GM19372 (cell line): ENCODE measurements around the gene PRKCZ.

Experiments used
- ATAC-seq: cut with Tn5 transposase; IDR thresholded peaks from one replicate; pipeline ENCODE4 v1.9.1; 2021; ENCODE audit warnings: mild to moderate bottlenecking, low read depth, moderate library complexity; ENCODE audit not compliant: unreplicated experiment

PRKCZ gene

GRCh38 chr1:2233468-2233867, 183.3 kb downstream of the PRKCZ start:
- no peak for ATAC-seq

GRCh38 chr1:2233997-2234761, 184.0 kb downstream of the PRKCZ start:
- ATAC-seq: no peak

- ATAC-seq: no peak
Measured at GRCh38 chr1:2234762-2235113, 184.5 kb downstream of the PRKCZ start.
